Heart right ventricle (tissue), 16 donors: ENCODE data around the gene LYSMD4. TPM values are rescaled to one million over a fixed set of nuclear protein-coding genes. Genes with fewer than 3 reads are reported as not detected.

Source experiments
- ATAC-seq, 8 donors: fragments of 200-7000 bp; cut with Tn5 transposase; one replicate each; pipeline ENCODE4 v1.9.1; 2020; ENCODE audit warnings: mild to moderate bottlenecking in 8 of 8, moderate library complexity in 8 of 8, moderate number of reproducible peaks in 1 of 8
- DNase-seq, 2 donors: peaks; one replicate each; pipeline ENCODE4 v3.0.0-alpha.2; 2020
- H3K27ac ChIP-seq, 10 donors: fragments of 200-600 bp; sonication (generic) in 2 of 10; one replicate each; pipeline versions ENCODE4 v1.5.0 to v1.8.0; 2020 to 2022; ENCODE audit warnings: mild to moderate bottlenecking in 3 of 10
- H3K27me3 ChIP-seq, 7 donors: fragments of 200-600 bp; one replicate each; pipeline ENCODE4 v1.8.0; 2021 to 2022; ENCODE audit warnings: mild to moderate bottlenecking in 2 of 7
- H3K36me3 ChIP-seq, 9 donors: fragments of 200-600 bp; sonication (generic) in 1 of 9; one replicate each; pipeline versions ENCODE4 v1.5.0 to v1.8.0; 2020 to 2022; ENCODE audit warnings: mild to moderate bottlenecking in 2 of 9
- H3K4me1 ChIP-seq, 9 donors: fragments of 200-600 bp; sonication (generic) in 1 of 9; one replicate each; pipeline versions ENCODE4 v1.5.0 to v1.8.0; 2020 to 2022; ENCODE audit warnings: mild to moderate bottlenecking in 4 of 9
- H3K4me3 ChIP-seq, 10 donors: fragments of 200-600 bp; sonication (generic) in 2 of 10; one replicate each; pipeline versions ENCODE4 v1.5.0 to v1.8.0; 2020 to 2022; ENCODE audit warnings: mild to moderate bottlenecking in 7 of 10, moderate library complexity in 2 of 10
- H3K9me3 ChIP-seq, 11 donors: fragments of 200-600 bp in 10 of 11; sonication (generic) in 2 of 11; one replicate each; pipeline versions ENCODE4 v1.5.0 to v1.8.0; 2013 to 2022; ENCODE audit warnings: mild to moderate bottlenecking in 2 of 11, control low read depth in 1 of 11, moderate library complexity in 1 of 11
- CTCF ChIP-seq, 9 donors: fragments of 200-600 bp; sonication (generic) in 2 of 9; IDR thresholded peaks; one replicate each; pipeline versions ENCODE4 v1.5.0 to v1.8.0; 2021 to 2022; ENCODE audit warnings: antibody characterized with exemption in 9 of 9, mild to moderate bottlenecking in 5 of 9, moderate library complexity in 1 of 9
- WGBS, 2 donors: extraction: QIAGEN DNeasy Blood & Tissue Kit; methylation state at CpG; one replicate each; pipeline ENCODE4 v1.1.7; 2013; ENCODE audit warnings: inconsistent platforms in 1 of 2; 5-methylcytosine and 5-hydroxymethylcytosine counted together
- intact Hi-C, 10 donors: fragments of 100-400 bp; cut with DNase I; formaldehyde crosslinking; loops; one replicate each; pipeline versions ENCODE4 v1.11.1 to v1.14.2; 2022
- polyA plus RNA-seq, 2 donors: library from polyadenylated mRNA; stranded (reverse); fragments of 200-250 nt; gene quantifications; one replicate each; pipeline ENCODE4 v1.2.3, GENCODE V29; 2013
- total RNA-seq, 10 donors: library from RNA; stranded (reverse); fragmentation: NEBNext Ultra II Directional in 3 of 10; extraction: Animal tissue kit (Norgen Biotek cat#: 25700) in 3 of 10; gene quantifications; one replicate each; pipeline versions ENCODE4 v1.2.1 to v1.2.4, GENCODE V29; 2021 to 2023
- donor health status: Arrhythmogenic right ventricular cardiomyopathy.
- donor health status: ischemic (EF 13 %, LVEDD 7.1; RV severe dilation, severe dysfunction).
- donor health status: healthy with polysubstance abuse.
- donor health status: DM: no; HTN: yes; CAD: no.
- donor health status: DM: no; HTN: no; CAD: no.
- donor health status: ischemic (EF 25% LVEDD 6.9; RV normal size, moderate dysfunction).
- donor health status: ischemic (EF 25% LVEDD 5.7; RV mildly dilated, moderate dysfunction).
- donor health status: healthy.
- donor health status: DM: yes; HTN: yes; CAD: no.
- donor health status: Ischemic cardiomyopathy.
- donor health status: ischemic (EF 35%, LVEDD 5.7; RV mildly dilated, moderate dysfunction).
- donor health status: nonischemic (EF 11% LVEDD 7.7; RV severe dilation, severe dysfunction).
- donor health status: DM: yes; HTN: yes; CAD: no.
- donor health status: PGD.
- donor health status: ischemic (EF 29% LVEDD 5.4; RV normal size, mild dysfunction).
- donor health status: nonischemic (EF 23%, LVEDD 6.1; RV moderate dilation, normal function).

The LYSMD4 gene
- total and polyA plus RNA-seq, 12 donors: 6.4 to 16.7 (median 11.9) TPM

GRCh38 chr15:99763827-99764226 lies 30.6 kb upstream of the LYSMD4 start:
- ATAC-seq (no peak), DNase-seq (no peak)
- no peaks in the 10 kb centered on the region for H3K4me1 ChIP-seq
- no peaks in the 10 kb centered on the region for H3K9me3 ChIP-seq
- H3K27ac ChIP-seq: no peak overlapping the region
- H3K36me3 ChIP-seq: no peaks in the 10 kb centered on the region
- no peaks in the 10 kb centered on the region for H3K27me3 ChIP-seq
- WGBS, 2 donors: 90 to 93% methylated on average over 2 of the region's 2 CpGs
- TF ChIP-seq CTCF (IDR thresholded peaks at IDR 0.05): no peak
- H3K4me3 ChIP-seq: no peak overlapping the region
- intact Hi-C loops: no loop called here

- Histone ChIP-seq H3K27me3 (no peaks in the 10 kb centered on the region), H3K36me3 (no peaks in the 10 kb centered on the region), H3K4me1 (no peaks in the 10 kb centered on the region), H3K27ac (no peak overlapping the region), H3K4me3 (no peak overlapping the region), H3K9me3 (no peaks in the 10 kb centered on the region)
- 90 to 100% methylated on average over 1 of the region's 1 CpG for WGBS, 2 donors
- TF ChIP-seq CTCF (IDR thresholded peaks at IDR 0.05): no peak
- DNase-seq: no peak
- ATAC-seq: no peak
- intact Hi-C loops: no loop called here
Observed at GRCh38 chr15:99762288-99762687, 29.1 kb upstream of the LYSMD4 start.

- peak; percentile 68 to 92 (median 89) for TF ChIP-seq CTCF (IDR thresholded peaks at IDR 0.05)
- Histone ChIP-seq H3K27ac (no peak overlapping the region), H3K4me1 (peaks cover 0 to 4% (median 0%) of the 10 kb centered on the region in 9 donors), H3K27me3 (no peaks in the 10 kb centered on the region), H3K36me3 (no peaks in the 10 kb centered on the region), H3K4me3 (no peak overlapping the region), H3K9me3 (no peaks in the 10 kb centered on the region)
- peak; percentile 79 to 91 (median 89) for ATAC-seq
- intact Hi-C loops: loop anchor here in 7 of 10 donors (1.0 to 10.0 kb wide), 7 partner anchors 469 to 484 kb away; no protein-coding TSS in a partner anchor
- DNase-seq: peak in 1 of 2 donors; percentile 50
- WGBS, 2 donors: 6 to 7% methylated on average over 7 of the region's 7 CpGs
Observed at GRCh38 chr15:99755692-99756409, 22.6 kb upstream of the LYSMD4 start.

- Histone ChIP-seq H3K9me3 (no peaks in the 10 kb centered on the region), H3K27ac (no peak overlapping the region), H3K4me3 (no peak overlapping the region), H3K4me1 (peaks cover 0 to 20% (median 4%) of the 10 kb centered on the region in 9 donors), H3K36me3 (no peaks in the 10 kb centered on the region), H3K27me3 (no peaks in the 10 kb centered on the region)
- intact Hi-C loops: loop anchor here in 4 of 10 donors (5.0 to 10.0 kb wide), 4 partner anchors 468 to 481 kb away; no protein-coding TSS in a partner anchor
- no peak for TF ChIP-seq CTCF (IDR thresholded peaks at IDR 0.05)
- WGBS, 2 donors: 88 to 90% methylated on average over 4 of the region's 4 CpGs
- ATAC-seq (no peak), DNase-seq (no peak)
Observed at GRCh38 chr15:99753066-99753465, 19.8 kb upstream of the LYSMD4 start.
